Ureter (tissue), 1 donor: ENCODE measurements around the gene ERAS. TPM values are rescaled to one million over a fixed set of nuclear protein-coding genes. Genes with fewer than 3 reads are reported as not detected.
"Not testable (repeated sequence)": the region's sequence is repeated elsewhere in the genome, so short reads cannot be mapped to it uniquely, and the experiment has no call there.

Source experiments
- DNase-seq: peaks from one replicate; pipeline ENCODE4 v3.0.0-alpha.2; 2020; ENCODE audit warnings: low spot score
- total RNA-seq: library from RNA; stranded (reverse); gene quantifications from one replicate; pipeline ENCODE4 v1.2.4, GENCODE V29; 2023
- donor health status: DM: yes; HTN: yes; CAD: no.

Gene ERAS
- total RNA-seq, 1 donor from 2014 or later, result not detected

- DNase-seq, result no peak
Observed at GRCh38 chrX:48833542-48834138, 7.3 kb downstream of the ERAS start.

- no peak for DNase-seq
Observed at GRCh38 chrX:48834383-48834709, 8.0 kb downstream of the ERAS start.

- no peak for DNase-seq
Observed at GRCh38 chrX:48835524-48836329, 9.4 kb downstream of the ERAS start, which contains the start of gene PCSK1N. Gene PCSK1N (minus strand): TSS chrX:48835610. CDS start chrX:48835532, 78 bp downstream.

- DNase-seq, result no peak
Observed at GRCh38 chrX:48839686-48840085, 13.4 kb downstream of the ERAS start.

- DNase-seq, result no peak
Observed at GRCh38 chrX:48848847-48849246, 22.5 kb downstream of the ERAS start.

- no peak for DNase-seq
Observed at GRCh38 chrX:48852857-48853256, 26.5 kb downstream of the ERAS start.

- not testable (repeated sequence) for DNase-seq
Observed at GRCh38 chrX:48853494-48853893, 27.2 kb downstream of the ERAS start.

- not testable (repeated sequence) for DNase-seq
Observed at GRCh38 chrX:48854121-48854804, 27.9 kb downstream of the ERAS start.

- DNase-seq, result no peak
Observed at GRCh38 chrX:48854898-48855297, 28.6 kb downstream of the ERAS start.

GRCh38 chrX:48864210-48864609 lies 37.9 kb downstream of the ERAS start:
- no peak for DNase-seq

- not testable (repeated sequence) for DNase-seq
Observed at GRCh38 chrX:48872017-48872416, 45.7 kb downstream of the ERAS start.

GRCh38 chrX:48876944-48877343 lies 50.6 kb downstream of the ERAS start:
- not testable (repeated sequence) for DNase-seq

Other genes starting within 250 kb of the ERAS start
- 127 TPM for gene WDR13, start 229.0 kb upstream of the ERAS start, total RNA-seq
- gene WAS, start 142.7 kb upstream of the ERAS start, total RNA-seq, result 4.8 TPM
- 4.1 TPM for gene SUV39H1, start 129.8 kb upstream of the ERAS start, total RNA-seq
- not detected for gene GLOD5, start 64.8 kb upstream of the ERAS start, total RNA-seq
- not detected for gene GATA1, start 39.9 kb upstream of the ERAS start, total RNA-seq
- gene HDAC6, start 24.4 kb upstream of the ERAS start, total RNA-seq, result 96.8 TPM
- gene PCSK1N, start 9.1 kb downstream of the ERAS start, total RNA-seq, result 4.5 TPM
- gene TIMM17B, start 71.3 kb downstream of the ERAS start, total RNA-seq, result 50.6 TPM
- 65.1 TPM for gene PQBP1, start 71.4 kb downstream of the ERAS start, total RNA-seq
- gene SLC35A2, start 85.1 kb downstream of the ERAS start, total RNA-seq, result 38.4 TPM
- gene PIM2, start 92.5 kb downstream of the ERAS start, total RNA-seq, result 13.6 TPM
- gene OTUD5, start 131.1 kb downstream of the ERAS start, total RNA-seq, result 53.8 TPM
- 3.4 TPM for gene KCND1, start 145.3 kb downstream of the ERAS start, total RNA-seq
- gene GRIPAP1, start 175.8 kb downstream of the ERAS start, total RNA-seq, result 56.8 TPM
- 45.2 TPM for gene TFE3, start 216.8 kb downstream of the ERAS start, total RNA-seq
- 16.9 TPM for gene CCDC120, start 232.5 kb downstream of the ERAS start, total RNA-seq
- gene PRAF2, start 247.5 kb downstream of the ERAS start, total RNA-seq, result 20.9 TPM